Vein endothelial cell (primary cell): Measurements from ENCODE around the gene TMED4. TPM values are rescaled to one million over a fixed set of nuclear protein-coding genes. Genes with fewer than 3 reads are reported as not detected.

Experiments used
- total RNA-seq: library from RNA; depleted of rRNA; stranded (reverse); fragments of >200 nt; gene quantifications from 2 replicates; pipeline ENCODE4 v1.2.3, GENCODE V29; 2012

The TMED4 gene
- 87.9 and 114 TPM in 2 replicates for total RNA-seq

DNA sequence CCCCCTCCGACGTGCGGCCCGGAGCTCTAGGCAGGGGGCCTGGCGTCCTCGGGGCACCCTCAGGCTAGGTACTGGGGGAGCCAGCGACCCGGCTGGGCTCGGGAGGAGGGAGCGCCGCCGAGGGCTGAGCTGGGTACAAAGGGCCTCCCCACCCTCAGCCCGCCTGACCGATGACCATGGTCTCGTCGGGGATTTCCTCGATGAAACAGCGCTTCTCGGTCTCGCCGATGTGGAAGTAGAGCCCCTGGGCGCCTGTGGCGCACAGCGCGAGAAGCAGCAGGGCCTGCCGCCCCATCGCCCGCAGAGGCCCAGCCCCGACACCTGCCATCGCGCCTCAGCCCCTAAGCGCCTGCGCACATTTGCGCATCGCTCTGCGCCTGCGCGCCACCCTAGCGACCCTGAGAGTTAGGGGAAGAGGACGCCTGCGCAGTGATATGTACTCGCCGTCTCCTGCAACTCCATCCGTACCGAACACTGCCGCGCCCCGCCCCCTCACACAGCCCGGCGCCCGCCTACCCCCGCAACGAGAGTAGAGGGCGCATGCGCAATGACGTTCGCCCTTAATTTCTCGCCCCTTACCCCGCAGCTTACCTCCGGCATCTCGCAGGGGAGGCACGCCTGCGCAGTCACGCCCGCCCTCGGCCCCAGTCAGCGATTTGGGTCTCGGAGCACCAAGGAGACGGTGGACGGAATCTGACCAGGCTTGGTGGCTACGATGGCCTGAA is at the start of gene TMED4:
TSS of gene TMED4 (minus strand) at position 353 of the 725 bp plus-strand sequence. CDS start at position 328, 25 bp downstream.

GRCh38 chr7:44606341-44607140 is 24.5 kb upstream of the TMED4 start, which contains the start of gene OGDH:
TSS of gene OGDH (plus strand) at chr7:44606627. CDS start at chr7:44624344, 17,717 bp downstream.

DNA sequence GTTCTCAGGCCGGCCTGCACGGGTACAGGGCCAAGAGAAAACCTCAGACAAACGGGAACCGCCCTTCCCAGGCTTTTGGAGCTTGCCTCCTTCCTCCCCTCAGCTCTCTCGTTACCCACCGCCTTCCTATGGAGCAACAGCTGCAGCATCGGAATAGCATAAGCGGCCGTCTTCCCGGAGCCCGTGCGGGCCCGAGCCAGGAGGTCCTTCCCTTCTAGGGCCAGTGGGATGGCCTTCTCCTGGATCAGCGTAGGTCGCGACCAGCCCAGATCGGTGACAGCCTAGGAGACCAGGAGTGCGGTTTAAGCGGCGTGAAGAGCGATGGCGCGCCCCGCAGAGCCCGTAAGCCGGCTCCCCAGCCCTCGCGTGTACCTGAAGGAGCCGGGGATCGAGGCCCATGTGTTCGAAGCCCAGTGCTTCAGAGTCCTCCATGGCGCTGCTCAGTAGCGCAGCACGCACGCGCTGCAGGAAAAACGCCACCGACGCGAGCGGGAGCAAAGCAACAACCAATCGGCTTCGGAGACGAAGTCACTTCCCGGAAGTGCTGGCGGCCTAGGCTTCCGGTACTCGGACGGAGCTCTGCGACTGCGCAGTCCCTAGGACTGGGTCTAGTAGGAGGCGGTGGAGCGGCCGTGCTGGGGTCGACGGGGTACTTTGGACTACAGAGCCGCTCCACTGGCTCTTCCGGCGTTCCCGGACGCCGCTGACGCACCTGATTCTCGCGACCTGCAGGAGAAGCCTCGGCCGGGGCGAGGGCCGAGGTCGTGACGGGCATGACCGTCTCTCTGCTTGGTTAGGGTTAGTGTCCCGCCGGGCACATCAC is 8.4 kb downstream of the TMED4 start, which contains the start of gene DDX56:
TSS of gene DDX56 (minus strand) at position 445 of the 823 bp plus-strand sequence. CDS start at position 432, 13 bp downstream.

DNA sequence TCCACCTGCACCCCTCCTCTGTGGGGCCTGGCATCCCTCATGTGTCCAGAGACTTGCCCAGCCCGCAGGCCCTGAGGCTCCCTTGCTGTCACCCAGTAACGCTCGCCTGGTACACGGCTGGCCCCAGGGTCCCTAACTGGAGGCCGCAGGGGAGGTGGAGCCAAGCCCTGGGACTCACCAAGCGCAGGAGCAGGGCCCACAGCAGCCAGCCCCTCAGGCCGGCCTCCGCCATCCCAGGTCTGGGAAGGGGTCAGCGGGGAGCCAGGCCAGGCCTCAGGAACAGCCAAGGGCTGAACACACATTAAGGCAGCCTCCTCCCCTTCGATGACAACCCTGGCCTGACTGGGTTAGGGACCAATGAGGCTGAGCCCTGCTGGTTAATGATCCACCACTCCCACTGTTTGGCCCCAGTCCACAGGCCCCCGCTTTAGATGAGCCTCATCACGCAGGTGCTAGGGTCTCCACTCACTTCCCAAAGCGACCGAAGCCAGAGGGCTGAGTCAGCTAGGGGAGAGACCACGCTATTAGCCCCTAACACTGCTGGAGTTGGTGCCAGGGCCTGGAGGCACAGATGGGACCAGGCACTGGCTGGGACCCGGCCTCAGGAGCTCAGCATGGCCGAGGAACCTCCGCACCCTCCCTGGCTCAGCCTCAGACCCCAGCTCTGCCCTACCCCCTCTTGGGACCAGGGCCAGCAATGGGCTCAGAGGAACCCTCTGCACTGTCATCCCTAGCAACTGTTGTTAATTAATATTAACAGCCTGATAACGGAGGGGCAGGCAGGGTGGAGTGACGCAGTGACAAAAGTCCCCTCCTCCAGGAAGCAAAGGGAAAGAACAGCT is 40.8 kb downstream of the TMED4 start, which contains the start of gene NPC1L1:
TSS of gene NPC1L1 (minus strand) at position 303 of the 842 bp plus-strand sequence. CDS start at position 232, 71 bp downstream.

Other genes starting within 250 kb of the TMED4 start
- 68.0 and 68.9 TPM in 2 replicates for gene NUDCD3, start 91.6 kb downstream of the TMED4 start, total RNA-seq
- not detected in 2 replicates for gene NPC1L1, start 40.9 kb downstream of the TMED4 start, total RNA-seq
- 61.7 and 69.9 TPM in 2 replicates for gene DDX56, start 8.3 kb downstream of the TMED4 start, total RNA-seq
- 53.6 and 63.2 TPM in 2 replicates for gene OGDH, start 24.4 kb upstream of the TMED4 start, total RNA-seq
- 24.7 and 33.0 TPM in 2 replicates for gene ZMIZ2, start 166.6 kb upstream of the TMED4 start, total RNA-seq
- 2,937 and 3,058 TPM in 2 replicates for gene PPIA, start 214.4 kb upstream of the TMED4 start, total RNA-seq